HTR-8/SVneo (cell line): ENCODE data around the gene KAT2B.

Experiments used
- DNase-seq: peaks from one replicate; pipeline ENCODE4 v3.0.0; 2011; ENCODE audit warnings: low spot score, mixed read lengths; ENCODE audit not compliant: insufficient read length
- FAIRE-seq: peaks from 2 replicates; lab custom pipeline; 2011; peaks lifted over from hg19 to GRCh38; lab: Jason Lieb, UNC

Gene KAT2B

GRCh38 chr3:20194793-20195460, 154.7 kb downstream of the KAT2B start:
- DNase-seq, result no peak

GRCh38 chr3:20197775-20198174, 157.5 kb downstream of the KAT2B start:
- DNase-seq, result no peak
- FAIRE-seq, result no peak

More at GRCh38 chr3:20194793-20195460, 154.7 kb downstream of the KAT2B start:
- FAIRE-seq, result no peak

GRCh38 chr3:20201143-20201542, 160.9 kb downstream of the KAT2B start:
- FAIRE-seq (no peak), DNase-seq (no peak)
